ENCODE results near the gene SEMA6A. TPM values are rescaled to one million over a fixed set of nuclear protein-coding genes. Genes with fewer than 3 reads are reported as not detected.

The SEMA6A gene
- total and polyA plus RNA-seq, 10 of the 15 experiments (the other 5 are each of a cell fraction or from before 2014, with no cell fraction given): 0.16 to 10.2 (median 1.1) TPM

DNA sequence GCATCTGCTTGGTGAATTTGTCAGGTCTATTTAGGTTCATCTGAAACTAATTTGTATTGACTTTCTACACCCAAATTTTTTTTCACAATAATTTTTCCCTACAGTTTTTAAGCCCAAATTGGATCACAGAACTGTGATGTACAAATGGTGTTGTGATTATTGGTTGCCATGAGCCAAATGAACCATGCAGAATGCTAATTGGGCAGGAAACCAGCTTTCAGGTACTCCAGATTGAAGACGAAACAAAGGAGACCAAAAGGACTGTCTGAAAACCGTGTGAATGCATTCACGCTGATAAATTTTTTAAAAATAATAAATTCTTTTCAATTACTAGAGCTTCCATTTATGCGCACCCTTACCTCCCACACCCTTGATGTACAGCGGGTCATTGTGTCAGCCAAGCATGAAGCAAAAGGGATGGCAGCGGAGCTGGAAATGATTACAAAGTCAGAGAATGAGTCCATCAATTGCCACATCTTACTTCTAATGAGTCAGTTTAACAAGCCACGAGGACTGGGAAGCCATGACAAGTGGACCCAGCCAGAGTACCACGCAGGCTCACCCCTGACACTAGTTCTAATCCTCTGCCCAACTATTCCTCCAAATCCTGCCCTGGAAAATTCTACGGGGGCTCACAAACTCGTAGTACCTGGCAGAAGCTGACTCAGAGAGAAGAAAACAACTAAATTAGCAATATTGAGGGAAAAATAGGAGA lies 66.5 kb downstream of the SEMA6A start (continued):
- TF ChIP-seq, protein P1, sequence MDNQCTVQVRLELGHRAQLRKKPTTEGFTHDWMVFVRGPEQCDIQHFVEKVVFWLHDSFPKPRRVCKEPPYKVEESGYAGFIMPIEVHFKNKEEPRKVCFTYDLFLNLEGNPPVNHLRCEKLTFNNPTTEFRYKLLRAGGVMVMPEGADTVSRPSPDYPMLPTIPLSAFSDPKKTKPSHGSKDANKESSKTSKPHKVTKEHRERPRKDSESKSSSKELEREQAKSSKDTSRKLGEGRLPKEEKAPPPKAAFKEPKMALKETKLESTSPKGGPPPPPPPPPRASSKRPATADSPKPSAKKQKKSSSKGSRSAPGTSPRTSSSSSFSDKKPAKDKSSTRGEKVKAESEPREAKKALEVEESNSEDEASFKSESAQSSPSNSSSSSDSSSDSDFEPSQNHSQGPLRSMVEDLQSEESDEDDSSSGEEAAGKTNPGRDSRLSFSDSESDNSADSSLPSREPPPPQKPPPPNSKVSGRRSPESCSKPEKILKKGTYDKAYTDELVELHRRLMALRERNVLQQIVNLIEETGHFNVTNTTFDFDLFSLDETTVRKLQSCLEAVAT (IDR thresholded peaks at IDR 0.05): no peak
- no peak for TF ChIP-seq ZSCAN29 (IDR thresholded peaks at IDR 0.05)

DNA sequence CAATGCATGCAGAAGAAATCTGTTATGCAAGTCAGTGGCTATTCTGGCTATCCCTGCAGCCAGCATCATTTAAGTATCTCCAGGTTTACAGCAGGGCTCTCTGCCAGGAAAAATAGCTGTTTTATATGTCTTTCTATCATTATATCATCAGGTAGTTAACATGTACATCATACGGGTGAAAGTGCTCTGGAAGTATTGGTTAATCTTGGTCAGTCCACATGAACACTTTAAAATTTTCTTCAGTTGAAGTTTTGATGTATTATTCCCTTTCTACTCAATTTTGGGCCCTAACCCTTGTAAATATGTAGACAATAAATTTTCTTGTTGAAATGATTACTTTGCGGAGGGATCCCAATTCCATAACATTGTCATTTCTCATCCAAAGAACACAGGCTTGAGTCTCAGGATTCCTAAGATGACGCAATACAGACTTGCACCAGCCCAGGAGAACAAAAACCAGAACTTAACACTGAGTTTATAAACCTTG lies 67.5 kb downstream of the SEMA6A start:
- WGBS (ENCODE audit: insufficient coverage, insufficient replicate concordance, low lambda C conversion rate, missing lambda C conversion rate): 83% methylated on average over 3 of the region's 3 CpGs
- no peaks in the 10 kb centered on the region for H3K4me1 ChIP-seq (ENCODE audit: control insufficient read depth, insufficient read depth, low read length)

More for the DNA sequence above, 67.5 kb downstream of the SEMA6A start:
- intact Hi-C loops (cut with micrococcal nuclease; ENCODE audit: unreplicated experiment) (no loop called here), in situ Hi-C loops (cut with MboI) (no loop called here)
- SMC1A ChIA-PET (ENCODE audit: uncharacterized antibody, unreplicated experiment): interaction anchor here (0.9 to 2.4 kb wide), 5 partner anchors 9 to 371 kb away, joined by 3 to 8 read pairs (median 4); no protein-coding TSS in a partner anchor
- DNase-seq (ENCODE audit: low read depth, low spot score): no peak
- H3K27ac ChIP-seq (ENCODE audit: control insufficient read depth, insufficient read depth): no peak overlapping the region
- no peak overlapping the region for H2AFZ ChIP-seq (ENCODE audit: control insufficient read depth, low read depth, low read length)
- no peaks in the 10 kb centered on the region for H3K79me2 ChIP-seq (ENCODE audit: control insufficient read depth, insufficient read depth, low read length)
- H3K27me3 ChIP-seq (replicated peaks in 1 of 2; ENCODE audit: control insufficient read depth in 2 of 2, insufficient read depth in 2 of 2, low read length in 1 of 2): no peaks in the 10 kb centered on the region
- no peaks in the 10 kb centered on the region for H3K9me3 ChIP-seq (replicated peaks; ENCODE audit: control insufficient read depth, insufficient read depth, low read length)
- POLR2A ChIA-PET: no interaction called here
- no peak for TF ChIP-seq FOS (IDR thresholded peaks at IDR 0.05; ENCODE audit: borderline replicate concordance, extremely low read depth, insufficient read length)
- TF ChIP-seq, protein P2, sequence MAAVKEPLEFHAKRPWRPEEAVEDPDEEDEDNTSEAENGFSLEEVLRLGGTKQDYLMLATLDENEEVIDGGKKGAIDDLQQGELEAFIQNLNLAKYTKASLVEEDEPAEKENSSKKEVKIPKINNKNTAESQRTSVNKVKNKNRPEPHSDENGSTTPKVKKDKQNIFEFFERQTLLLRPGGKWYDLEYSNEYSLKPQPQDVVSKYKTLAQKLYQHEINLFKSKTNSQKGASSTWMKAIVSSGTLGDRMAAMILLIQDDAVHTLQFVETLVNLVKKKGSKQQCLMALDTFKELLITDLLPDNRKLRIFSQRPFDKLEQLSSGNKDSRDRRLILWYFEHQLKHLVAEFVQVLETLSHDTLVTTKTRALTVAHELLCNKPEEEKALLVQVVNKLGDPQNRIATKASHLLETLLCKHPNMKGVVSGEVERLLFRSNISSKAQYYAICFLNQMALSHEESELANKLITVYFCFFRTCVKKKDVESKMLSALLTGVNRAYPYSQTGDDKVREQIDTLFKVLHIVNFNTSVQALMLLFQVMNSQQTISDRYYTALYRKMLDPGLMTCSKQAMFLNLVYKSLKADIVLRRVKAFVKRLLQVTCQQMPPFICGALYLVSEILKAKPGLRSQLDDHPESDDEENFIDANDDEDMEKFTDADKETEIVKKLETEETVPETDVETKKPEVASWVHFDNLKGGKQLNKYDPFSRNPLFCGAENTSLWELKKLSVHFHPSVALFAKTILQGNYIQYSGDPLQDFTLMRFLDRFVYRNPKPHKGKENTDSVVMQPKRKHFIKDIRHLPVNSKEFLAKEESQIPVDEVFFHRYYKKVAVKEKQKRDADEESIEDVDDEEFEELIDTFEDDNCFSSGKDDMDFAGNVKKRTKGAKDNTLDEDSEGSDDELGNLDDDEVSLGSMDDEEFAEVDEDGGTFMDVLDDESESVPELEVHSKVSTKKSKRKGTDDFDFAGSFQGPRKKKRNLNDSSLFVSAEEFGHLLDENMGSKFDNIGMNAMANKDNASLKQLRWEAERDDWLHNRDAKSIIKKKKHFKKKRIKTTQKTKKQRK (IDR thresholded peaks at IDR 0.05; ENCODE audit: low read depth, low read length): no peak
- no peak for ATAC-seq
- RAD21 ChIA-PET (ENCODE audit: unreplicated experiment): no interaction called here
- no peak for FAIRE-seq
- no peaks in the 10 kb centered on the region for H4K20me1 ChIP-seq (ENCODE audit: control insufficient read depth, insufficient read depth)
- CTCF ChIA-PET: interaction anchor here (1.0 to 1.2 kb wide), 2 partner anchors 50 to 297 kb away, joined by 3 read pairs; no protein-coding TSS in a partner anchor
- no peak overlapping the region for H3K4me3 ChIP-seq
- no TSS peak for BruUV-seq (replicated peaks)
- no peaks in the 10 kb centered on the region for H3K36me3 ChIP-seq (ENCODE audit: control insufficient read depth in 2 of 2, insufficient read depth in 2 of 2, low read length in 1 of 2)
- H3K4me2 ChIP-seq (ENCODE audit: control insufficient read depth, insufficient read depth): no peak overlapping the region
- no peak overlapping the region for H3K9ac ChIP-seq (ENCODE audit: control insufficient read depth, insufficient read depth, low read length)
